Stimulated activated CD4-positive, alpha-beta T cell treated with anti-CD3 and anti-CD28 coated beads, Interleukin-15, amount 100 ng/mL, for 24 hours (primary cell): Measurements from ENCODE around the gene ACAD11.
A peak's percentile ranks its signal among the peaks of the same experiment; 100 is the strongest.

Source experiments
- DNase-seq: peaks from one replicate; pipeline ENCODE4 v3.0.0-alpha.2; 2020

Gene ACAD11

DNA sequence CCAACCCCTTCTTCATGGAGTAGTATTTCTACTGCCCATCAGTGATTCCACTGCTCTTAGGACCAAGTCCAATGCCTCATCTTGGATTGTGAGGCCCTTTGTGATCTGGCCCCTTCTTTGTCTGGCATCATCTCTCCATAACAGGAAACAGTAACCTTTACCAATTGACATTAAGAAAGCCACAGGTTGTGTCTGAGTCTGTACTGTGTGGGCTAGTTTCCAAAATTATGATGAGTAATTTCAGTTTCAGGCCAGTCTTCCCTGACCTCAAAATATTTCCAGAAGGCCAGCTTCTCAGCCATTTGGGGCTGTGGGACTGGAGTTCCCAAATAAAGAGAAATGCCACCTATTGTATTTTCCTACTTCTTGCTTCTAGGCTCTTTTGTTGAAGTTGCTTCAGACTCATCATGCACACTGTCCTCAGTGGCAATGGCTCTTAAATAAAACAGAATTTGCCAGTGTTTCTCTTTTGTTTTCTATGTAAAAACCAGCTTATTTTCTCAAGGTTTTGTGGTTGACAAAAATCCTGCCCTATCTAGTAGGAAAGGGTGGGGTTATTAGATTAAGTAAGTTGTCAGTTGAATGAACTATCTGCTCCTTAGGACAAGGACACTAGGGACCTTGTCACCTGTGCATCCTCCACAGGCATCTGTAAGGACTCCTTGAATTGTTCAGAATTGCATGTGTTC, 109.6 kb downstream of the ACAD11 start:
- no peak for DNase-seq

DNA sequence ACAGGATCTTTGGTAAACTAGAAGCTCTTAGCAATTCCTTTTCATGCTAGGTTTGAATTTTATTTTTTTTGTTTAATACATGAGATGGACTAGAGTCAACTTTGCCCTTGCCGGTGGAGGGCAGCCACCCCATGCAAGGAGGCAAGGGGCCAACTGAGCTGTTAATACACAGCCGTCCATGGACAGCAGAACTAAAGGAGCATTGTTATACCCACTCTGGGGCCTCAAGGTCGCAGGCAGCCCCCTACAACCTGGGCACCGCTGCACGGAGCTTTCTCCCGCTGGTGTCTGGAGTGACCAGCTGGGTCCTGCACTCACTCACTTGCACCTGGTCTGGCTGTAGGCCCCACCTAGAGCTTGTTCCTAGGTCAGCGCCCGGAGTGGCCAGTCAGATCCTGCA, 110.4 kb downstream of the ACAD11 start:
- no peak for DNase-seq

DNA sequence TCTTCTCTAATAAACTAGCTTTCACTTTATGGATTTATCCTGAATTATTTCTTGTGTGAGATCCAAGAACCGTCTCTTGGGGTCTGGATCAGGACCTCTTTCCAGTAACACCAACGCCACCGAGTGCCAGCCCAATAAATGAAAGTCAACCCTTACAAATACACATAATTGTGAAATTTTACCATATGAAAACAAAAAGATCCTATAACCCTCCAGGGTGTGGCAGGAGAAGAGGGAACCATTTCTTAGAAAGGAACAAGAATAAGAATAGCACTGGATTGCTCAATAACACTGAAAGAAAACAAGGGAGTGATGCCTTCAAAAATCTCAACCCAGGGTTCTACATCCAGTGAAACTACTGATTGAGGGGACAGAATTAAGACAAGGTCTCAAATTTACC, 114.1 kb downstream of the ACAD11 start:
- DNase-seq = no peak

DNA sequence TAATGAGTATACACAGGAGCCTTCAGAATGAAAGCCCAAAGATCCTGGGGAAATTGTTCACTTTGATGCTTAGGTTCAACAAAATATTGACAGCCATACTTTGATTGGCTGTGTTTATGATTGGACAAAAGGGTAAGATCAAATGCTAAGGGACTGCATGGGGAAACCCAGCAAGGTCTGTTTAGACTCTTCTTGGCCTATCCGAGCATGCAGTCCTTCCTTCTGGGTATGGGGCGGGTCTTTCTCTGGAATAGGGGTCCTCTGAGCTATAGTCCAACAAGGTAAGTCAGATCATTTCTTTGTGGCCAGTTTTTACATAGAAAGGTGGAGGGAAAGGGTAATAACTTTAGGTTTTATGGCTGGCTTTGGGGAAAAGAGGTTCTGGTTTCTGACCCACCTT, 115.5 kb downstream of the ACAD11 start:
- no peak for DNase-seq

DNA sequence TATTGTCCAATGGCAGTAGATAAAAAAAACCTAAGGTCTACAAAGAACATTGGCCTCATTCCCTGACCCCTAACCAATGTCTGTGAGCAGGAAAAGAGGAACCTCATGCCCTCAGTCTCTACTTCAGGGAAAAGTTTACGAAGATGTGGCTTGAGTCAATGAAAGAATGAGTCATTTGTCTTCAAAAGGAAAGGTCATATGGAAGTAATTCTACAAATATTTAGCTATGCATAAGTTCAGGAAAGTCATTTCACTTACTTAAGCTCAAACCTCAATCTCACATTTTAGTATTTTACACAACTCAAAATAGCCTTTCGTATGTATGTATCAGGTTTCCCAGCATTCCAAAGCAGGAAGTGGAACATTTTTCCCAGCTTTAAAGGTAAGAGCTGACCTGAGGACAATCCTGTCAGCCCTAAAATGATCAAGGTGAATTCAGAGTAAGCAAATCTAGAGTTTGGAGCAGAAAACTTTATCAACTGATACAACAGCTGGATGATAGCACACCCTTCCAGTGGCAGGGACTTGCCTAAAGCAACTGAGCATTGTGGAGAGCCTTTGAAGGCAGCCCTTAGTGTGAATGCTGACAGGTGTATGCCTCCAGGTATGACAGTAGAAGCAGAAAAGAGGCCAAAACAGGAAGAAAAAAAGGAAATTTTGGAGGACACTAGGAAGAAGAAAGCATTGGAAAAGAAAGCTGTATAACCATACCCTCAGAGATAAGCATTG, 116.4 kb downstream of the ACAD11 start:
- no peak for DNase-seq

DNA sequence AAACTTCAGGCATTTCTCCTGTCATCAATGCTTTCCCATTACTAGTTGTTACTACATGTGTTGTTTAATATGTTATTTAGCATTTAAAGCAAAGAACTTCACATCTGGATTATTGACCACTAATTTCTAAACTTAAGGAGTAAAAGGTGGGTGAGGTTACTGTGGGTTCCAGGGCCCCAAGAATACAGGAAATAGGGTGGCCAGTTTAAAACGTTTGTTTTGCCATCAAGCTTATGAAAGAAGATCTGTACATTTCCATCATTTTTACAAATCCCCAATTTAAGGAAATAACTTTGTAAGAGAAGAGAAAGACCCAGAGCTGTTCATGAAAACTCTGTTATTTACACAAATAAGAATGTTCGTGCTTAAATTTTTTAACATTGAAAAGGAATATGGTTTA, 117.0 kb downstream of the ACAD11 start:
- no peak for DNase-seq

GRCh38 chr3:132539681-132540080, 119.9 kb downstream of the ACAD11 start:
- no peak for DNase-seq

- DNase-seq = no peak
These were observed 121.5 kb downstream of the ACAD11 start for GRCh38 chr3:132538072-132538471.

GRCh38 chr3:132537297-132537696, 122.3 kb downstream of the ACAD11 start:
- DNase-seq = no peak

- no peak for DNase-seq
These were observed 123.0 kb downstream of the ACAD11 start for GRCh38 chr3:132536442-132537153.

GRCh38 chr3:132535575-132536441, 123.8 kb downstream of the ACAD11 start:
- DNase-seq = peak; percentile 67

- no peak for DNase-seq
These were observed 129.0 kb downstream of the ACAD11 start for GRCh38 chr3:132530624-132531023.

GRCh38 chr3:132522353-132522752, 137.3 kb downstream of the ACAD11 start:
- no peak for DNase-seq

DNA sequence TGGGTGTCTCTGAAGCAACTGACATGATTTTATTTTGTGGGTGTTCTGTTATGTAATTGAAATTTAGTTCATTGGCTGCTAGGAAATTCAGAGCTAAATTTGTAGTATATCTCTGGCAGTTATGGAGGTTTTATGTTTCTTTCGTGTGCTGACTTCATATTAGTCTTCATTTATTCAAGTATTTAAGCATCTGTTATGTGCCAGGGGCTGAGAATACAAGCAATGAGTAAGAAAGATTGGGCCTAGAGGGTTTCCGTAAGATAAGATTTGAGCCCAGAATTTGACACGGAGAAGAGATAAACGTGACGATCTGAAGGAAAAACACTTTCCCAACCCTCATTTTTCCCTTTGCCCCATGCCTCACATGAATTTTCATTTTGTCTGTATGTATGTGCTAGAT, 137.7 kb downstream of the ACAD11 start:
- no peak for DNase-seq

DNA sequence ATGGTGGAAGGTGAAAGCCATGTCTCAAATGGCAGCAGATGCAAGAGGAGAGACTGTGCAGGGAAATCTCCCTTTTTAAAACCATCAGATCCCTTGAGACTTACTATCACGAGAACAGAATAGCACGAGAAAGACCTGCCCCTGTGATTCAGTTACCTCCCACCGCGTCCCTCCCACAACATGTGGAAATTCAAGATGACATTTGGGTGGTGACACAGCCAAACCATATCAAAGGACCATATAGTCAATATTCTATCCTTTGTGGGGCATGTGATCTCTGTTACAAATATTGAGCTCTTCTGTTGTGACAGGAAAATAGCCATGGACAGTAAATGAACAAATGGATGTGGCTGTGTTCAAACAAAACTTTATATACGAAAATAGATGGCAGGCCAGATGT, 139.7 kb downstream of the ACAD11 start:
- DNase-seq = peak; percentile 18

DNA sequence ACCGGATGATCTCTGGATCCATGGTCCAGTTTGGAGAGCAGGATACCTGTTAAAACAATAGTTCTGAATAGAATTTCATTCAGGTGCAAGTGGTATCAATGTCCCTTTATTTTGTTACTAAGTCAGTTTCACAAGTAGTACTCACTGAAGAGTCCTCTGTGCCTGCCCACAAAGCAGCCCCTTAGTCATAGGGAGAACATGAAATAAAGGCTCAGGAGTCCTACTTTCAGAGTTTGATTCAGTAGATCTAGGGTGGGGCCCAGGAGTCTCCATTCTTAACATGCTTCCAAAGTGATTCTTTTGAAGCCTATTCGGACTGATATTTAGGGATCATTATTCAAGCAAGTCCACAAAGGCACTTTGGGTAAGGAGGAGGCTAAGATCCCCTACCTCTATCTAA, 142.3 kb downstream of the ACAD11 start:
- DNase-seq = no peak

DNA sequence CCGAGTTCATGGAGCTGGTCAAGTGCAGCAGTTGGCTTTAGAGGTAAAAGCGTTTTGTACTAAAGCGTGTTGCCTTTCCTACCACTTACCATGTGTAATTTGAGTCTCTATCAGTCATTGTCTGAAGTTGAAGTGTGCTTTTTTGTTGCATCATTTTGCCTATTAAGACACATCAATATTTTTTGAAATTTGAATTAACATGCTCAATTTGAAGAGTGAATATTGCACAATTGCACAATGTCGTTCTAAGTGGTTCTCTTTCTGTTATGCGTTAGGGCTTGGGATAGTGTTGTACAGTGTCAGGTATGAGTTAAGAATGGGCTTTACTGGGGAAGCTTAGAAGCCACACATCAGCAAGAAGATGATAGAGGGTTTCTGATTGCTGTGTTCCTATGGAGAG, 146.6 kb downstream of the ACAD11 start:
- no peak for DNase-seq

DNA sequence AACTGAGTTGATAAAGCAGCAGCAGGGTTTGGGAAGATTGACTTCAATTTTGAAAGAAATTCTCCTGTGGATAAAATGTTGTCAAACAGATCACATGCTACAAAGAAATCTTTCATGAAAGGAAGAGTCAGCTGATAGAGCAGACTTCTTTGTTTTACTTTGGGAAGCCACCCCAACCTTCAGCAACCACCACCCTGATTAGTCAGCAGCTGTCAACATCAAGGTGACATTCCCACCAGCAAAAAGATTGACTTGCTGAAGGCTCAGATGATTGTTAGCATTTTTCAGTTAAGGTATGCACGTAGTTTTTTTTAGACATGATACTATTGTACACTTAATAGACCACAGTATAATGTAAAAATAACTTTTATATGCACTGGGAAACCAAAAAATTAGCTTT, 150.1 kb downstream of the ACAD11 start:
- no peak for DNase-seq

DNA sequence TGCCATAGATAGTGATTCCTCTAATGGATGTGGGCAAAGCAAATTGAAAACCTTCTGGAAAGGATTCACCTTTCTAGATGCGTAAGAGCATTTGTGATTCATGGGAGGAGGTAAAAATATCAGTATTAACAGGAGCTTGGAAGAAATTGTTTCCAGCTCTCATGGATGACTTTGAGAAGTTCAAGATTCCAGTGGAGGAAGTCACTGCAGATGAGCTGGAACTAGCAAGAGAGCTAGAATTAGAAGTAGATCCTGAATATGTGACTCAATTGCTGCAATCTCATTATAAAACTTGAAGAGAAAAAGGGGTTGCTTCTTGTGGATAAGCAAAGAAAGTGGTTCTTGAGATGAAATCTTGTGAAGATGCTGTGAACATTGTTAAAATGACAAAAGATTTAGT, 150.5 kb downstream of the ACAD11 start:
- DNase-seq = no peak
